GM19240 (cell line): Measurements from ENCODE around the gene UNC5A.
"Not testable (repeated sequence)": the region's sequence is repeated elsewhere in the genome, so short reads cannot be mapped to it uniquely, and the experiment has no call there.

Experiments used
- DNase-seq: peaks from one replicate; pipeline ENCODE4 v3.0.0; 2011; ENCODE audit warnings: low spot score; ENCODE audit not compliant: insufficient read length

The UNC5A gene

DNA sequence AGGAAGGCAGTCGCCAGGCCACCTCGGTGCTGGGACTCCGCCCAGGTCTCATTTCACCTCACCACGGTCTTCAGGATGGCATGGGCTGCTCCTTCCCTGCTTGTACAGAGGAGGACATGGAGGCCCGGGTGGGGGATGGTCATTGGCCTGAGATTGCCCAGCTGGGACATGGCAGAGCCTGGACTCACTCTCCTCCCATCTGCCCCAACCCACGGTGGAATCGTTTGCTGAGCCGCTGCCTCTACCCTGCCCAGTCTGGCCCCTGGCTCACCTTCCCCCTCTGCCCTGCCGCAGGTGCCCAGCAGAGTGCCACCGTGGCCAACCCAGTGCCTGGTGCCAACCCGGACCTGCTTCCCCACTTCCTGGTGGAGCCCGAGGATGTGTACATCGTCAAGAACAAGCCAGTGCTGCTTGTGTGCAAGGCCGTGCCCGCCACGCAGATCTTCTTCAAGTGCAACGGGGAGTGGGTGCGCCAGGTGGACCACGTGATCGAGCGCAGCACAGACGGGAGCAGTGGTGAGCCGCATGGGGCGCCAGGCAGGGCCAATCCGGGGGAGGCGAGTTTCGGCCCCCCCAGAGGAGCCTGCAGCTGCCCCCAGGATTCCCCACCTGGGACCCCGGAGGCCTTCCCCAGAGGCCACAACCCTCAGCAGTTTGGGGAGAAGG lies 52.1 kb downstream of the UNC5A start:
- no peak for DNase-seq

- no peak for DNase-seq
Measured at GRCh38 chr5:176863041-176863764, 52.8 kb downstream of the UNC5A start.

GRCh38 chr5:176863765-176864098 lies 53.4 kb downstream of the UNC5A start:
- no peak for DNase-seq

GRCh38 chr5:176864755-176865154 lies 54.4 kb downstream of the UNC5A start:
- DNase-seq, result no peak

DNA sequence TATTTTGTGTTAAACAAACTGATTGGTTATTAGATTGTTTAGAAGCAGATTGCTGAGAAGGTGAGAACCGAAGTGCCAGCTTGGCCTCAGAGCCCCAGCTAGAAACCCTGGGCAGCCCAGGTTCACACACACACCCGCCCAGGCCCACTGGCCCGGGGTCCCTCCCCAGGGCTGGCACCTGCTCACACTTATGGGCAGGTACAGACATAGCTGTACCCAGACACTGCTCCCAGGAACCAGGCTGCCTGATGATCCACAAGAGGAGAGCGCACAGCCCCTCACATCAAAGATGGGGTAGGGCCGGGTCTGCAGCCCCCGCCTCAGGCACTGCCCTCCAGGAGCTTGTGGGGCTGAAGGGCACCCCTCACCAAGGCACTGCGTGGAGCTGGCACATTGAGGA lies 55.6 kb downstream of the UNC5A start:
- no peak for DNase-seq

- no peak for DNase-seq
Measured at GRCh38 chr5:176866707-176867310, 56.5 kb downstream of the UNC5A start.

DNA sequence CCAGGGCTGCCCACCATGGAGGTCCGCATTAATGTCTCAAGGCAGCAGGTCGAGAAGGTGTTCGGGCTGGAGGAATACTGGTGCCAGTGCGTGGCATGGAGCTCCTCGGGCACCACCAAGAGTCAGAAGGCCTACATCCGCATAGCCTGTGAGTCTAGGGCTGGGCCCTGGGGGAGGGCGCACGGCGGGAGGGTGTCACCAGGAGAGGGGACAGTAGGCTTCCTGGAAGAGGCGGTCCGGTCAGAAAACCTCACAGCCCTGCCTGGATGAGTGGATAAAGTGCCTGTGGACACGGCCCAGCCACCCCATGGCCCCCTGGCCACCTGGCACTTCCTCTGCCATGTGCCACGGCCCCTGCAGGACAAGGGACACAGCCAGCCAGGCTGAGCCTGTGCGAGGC lies 57.8 kb downstream of the UNC5A start:
- no peak for DNase-seq

GRCh38 chr5:176868731-176869130 lies 58.4 kb downstream of the UNC5A start:
- DNase-seq, result no peak

DNA sequence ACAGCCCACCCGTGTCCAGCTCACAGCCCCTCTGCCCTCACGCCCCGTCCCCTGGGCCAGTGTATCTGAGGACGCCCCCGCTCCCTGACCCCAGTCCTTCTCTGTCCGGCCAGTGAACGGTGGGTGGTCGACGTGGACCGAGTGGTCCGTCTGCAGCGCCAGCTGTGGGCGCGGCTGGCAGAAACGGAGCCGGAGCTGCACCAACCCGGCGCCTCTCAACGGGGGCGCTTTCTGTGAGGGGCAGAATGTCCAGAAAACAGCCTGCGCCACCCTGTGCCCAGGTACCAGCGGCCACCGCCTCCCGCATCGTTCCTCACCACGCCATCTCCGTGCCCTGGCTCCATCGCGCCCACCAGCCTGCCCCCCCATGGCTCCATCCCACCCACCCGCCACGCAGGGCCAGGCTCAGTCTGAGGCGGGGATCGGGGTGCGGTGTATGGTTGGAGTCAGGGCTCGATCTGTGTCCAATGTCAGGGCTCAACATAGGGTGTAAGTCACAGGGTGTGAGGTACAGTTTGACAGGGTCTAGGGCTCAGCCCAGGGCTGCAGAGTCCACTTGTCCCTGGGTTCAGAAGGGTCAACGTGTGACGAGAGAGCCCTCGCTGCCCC lies 59.2 kb downstream of the UNC5A start:
- DNase-seq, result no peak

- DNase-seq, result no peak
Measured at GRCh38 chr5:176870110-176870591, 59.8 kb downstream of the UNC5A start.

DNA sequence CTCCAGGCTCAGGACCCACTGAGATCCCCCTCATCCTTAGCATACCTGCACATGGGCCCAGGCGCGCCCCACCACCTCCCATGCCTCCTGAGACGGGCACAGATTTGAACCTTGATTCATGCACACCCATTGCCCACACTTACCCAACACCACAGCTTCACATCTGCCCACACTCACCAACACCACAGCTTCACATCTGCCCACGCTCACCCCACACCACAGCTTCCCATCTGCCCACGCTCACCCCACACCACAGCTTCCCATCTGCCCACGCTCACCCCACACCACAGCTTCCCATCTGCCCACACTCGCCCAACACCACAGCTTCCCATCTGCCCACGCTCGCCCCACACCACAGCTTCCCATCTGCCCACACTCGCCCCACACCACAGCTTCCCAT lies 60.3 kb downstream of the UNC5A start:
- DNase-seq, result not testable (repeated sequence)

DNA sequence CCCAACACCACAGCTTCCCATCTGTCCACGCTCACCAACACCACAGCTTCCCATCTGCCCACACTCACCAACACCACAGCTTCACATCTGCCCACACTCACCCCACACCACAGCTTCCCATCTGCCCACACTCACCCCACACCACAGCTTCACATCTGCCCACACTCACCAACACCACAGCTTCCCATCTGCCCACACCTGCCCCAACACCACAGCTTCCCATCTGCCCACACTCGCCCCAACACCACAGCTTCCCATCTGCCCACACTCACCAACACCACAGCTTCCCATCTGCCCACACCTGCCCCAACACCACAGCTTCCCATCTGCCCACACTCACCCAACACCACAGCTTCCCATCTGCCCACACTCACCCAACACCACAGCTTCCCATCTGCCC lies 62.2 kb downstream of the UNC5A start:
- not testable (repeated sequence) for DNase-seq

DNA sequence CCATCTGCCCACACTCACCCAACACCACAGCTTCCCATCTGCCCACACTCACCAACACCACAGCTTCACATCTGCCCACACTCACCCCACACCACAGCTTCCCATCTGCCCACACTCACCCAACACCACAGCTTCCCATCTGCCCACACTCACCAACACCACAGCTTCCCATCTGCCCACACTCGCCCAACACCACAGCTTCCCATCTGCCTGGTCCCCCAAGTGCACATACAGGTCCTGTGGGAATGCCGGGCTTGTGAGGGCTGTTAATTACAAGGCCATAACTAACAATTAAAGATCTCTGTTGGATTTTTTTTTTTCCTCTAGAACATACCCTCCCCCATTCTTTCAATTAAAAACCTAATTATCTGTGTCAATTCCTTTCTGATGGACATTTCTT lies 62.7 kb downstream of the UNC5A start:
- DNase-seq, result not testable (repeated sequence)

- no peak for DNase-seq
Measured at GRCh38 chr5:176873541-176874172, 63.3 kb downstream of the UNC5A start.

DNA sequence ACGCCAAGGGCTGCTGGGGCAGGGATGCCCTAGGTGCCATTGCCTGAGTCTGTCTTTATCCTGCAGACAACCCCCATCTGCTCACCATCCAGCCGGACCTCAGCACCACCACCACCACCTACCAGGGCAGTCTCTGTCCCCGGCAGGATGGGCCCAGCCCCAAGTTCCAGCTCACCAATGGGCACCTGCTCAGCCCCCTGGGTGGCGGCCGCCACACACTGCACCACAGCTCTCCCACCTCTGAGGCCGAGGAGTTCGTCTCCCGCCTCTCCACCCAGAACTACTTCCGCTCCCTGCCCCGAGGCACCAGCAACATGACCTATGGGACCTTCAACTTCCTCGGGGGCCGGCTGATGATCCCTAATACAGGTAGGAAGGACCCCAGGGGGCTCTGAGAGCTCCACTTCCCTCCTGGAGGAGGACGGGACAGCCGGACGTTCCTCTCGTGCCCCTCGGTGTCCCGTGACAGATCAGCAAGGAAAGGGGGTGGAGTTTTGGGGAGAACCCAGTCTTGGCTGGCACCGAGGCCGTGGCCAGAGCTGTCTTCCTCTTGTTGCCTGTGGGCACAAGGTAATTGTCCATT lies 63.9 kb downstream of the UNC5A start:
- DNase-seq, result no peak

- DNase-seq, result no peak
Measured at GRCh38 chr5:176875014-176875550, 64.7 kb downstream of the UNC5A start.

GRCh38 chr5:176875783-176876505 lies 65.6 kb downstream of the UNC5A start:
- no peak for DNase-seq

GRCh38 chr5:176876506-176877431 lies 66.4 kb downstream of the UNC5A start:
- no peak for DNase-seq

- no peak for DNase-seq
Measured at GRCh38 chr5:176877793-176878331, 67.5 kb downstream of the UNC5A start.
